ENCODE results near the gene FGFR3.

The FGFR3 gene

DNA sequence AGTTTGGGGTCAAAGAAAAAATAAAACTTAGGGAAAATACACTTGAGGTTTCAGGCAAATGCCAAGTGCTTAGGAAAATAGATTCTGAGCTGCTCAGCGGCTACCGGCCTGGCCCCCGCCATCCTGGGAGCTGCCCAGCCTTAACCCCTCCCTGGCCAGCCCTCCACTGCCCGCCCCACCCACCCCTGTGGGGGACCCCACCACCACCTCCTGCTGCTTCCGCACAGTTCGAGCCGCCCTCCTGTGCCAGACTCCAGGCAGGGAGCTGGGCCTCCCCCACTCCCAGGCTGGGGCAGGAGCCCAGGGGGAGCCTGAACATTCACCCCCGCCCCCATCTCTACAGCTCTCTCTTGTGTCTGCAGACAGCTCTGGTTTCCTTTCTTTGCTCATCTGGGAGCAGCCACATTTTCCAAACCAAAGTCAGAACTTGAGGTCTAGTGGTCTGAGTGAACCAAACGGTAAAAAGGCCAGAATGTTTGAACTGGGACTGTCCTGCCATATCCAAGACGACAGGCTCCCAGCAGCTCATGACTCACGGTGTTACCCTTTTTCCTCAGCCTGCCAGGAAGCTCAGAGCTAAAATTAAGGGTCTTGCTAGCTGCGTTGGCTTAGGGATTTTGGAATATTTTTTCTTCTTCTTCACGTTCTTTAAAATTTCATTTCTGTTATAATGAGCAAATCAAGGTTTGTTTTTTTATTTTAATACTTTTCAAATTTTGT, 4.7 kb upstream of the FGFR3 start:
- DNase-seq (ENCODE audit: low read depth) = no peak

DNA sequence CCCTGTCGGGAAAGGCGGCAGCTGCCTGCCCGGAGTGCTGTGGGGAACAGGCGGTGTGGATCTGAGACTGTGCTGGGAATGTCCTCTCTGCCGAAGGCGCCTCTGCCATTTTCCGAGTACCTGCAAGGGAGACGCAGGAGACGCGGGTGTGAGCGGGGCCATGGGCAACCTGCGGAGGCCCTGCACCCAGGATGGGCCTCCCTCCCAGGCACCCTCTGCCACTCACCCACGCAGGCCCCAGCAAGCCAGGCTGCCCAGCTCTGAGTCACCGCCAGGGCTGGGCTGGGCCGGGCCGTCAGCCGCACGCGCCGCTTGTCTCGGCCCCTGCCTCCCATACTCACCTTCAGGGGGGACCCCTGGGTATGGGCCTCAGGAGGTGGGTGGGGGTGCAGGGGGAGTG, 3.5 kb upstream of the FGFR3 start:
- no peak for DNase-seq (ENCODE audit: low read depth)

DNA sequence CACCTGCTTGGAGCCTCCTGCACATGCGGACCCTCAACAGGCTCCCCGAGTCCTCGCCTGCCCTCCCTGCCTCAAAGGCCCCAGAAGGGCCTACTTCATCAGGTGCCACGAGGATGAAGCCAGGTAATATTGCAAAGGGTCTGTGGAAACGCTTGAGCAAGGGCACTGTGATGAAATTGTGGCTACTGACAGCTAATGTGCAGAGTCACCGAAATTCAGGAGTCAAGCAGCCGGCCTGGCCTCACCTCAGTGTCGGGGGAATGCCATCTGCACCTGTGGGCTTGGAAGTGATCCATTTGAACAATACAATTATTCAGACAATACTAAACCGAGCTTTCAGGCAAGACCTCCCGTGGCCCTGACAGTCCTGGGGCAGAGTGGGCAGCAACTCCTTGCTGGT, 3.1 kb upstream of the FGFR3 start:
- no peak for DNase-seq (ENCODE audit: low read depth)

DNA sequence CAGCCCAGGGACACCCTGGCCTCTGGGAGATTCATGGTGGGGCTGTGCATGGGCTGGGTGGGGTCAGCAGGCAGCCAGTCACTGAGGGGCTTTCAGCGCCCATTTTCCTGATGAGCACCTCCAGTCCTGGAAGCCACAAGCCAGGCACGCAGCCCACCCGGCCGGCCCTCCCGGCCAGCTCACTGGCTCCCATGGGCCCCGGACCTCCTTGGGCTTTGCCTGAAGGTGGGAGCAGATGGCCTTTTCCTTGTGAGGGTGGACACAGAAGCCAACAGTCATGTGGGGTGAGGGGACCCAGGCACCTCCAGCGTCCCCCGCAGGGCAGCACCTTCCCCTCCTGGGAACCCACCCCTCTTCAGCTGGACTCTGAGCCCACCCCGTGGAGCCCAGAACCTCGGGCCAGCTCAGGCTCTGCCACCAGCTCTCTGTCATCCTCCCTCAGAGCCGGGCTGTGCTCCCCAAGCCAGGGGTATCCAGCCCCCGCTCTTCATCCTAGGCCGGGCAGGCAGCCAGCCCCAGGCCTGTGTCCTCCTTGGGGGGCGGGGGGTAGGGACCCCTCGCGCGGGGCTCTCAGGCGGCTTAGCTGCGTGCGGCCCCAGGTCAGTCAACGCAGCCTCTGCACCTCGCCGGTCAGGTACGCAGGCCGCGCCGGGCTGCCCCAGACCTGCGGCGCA, 798 bp upstream of the FGFR3 start:
- no peak for DNase-seq (ENCODE audit: low read depth)

DNA sequence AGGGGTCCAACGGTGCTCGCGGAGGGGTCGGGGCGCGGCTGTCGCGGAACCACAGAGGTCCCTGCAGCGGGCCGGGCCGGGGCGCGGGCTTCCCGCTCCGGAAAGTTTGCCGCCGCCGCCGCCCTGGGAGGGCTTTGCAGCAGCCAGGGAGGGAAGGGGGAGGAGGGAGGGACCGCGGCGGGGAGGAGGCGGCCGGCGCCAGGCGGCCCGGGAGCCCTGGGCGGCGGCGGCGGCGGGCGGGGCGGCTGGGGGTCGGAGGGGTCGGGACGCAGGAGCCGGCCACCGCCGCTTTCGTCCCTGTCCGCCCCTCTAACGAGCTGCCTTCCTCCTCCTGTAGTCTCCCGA, 375 bp downstream of the FGFR3 start:
- no peak for DNase-seq (ENCODE audit: low read depth)

DNA sequence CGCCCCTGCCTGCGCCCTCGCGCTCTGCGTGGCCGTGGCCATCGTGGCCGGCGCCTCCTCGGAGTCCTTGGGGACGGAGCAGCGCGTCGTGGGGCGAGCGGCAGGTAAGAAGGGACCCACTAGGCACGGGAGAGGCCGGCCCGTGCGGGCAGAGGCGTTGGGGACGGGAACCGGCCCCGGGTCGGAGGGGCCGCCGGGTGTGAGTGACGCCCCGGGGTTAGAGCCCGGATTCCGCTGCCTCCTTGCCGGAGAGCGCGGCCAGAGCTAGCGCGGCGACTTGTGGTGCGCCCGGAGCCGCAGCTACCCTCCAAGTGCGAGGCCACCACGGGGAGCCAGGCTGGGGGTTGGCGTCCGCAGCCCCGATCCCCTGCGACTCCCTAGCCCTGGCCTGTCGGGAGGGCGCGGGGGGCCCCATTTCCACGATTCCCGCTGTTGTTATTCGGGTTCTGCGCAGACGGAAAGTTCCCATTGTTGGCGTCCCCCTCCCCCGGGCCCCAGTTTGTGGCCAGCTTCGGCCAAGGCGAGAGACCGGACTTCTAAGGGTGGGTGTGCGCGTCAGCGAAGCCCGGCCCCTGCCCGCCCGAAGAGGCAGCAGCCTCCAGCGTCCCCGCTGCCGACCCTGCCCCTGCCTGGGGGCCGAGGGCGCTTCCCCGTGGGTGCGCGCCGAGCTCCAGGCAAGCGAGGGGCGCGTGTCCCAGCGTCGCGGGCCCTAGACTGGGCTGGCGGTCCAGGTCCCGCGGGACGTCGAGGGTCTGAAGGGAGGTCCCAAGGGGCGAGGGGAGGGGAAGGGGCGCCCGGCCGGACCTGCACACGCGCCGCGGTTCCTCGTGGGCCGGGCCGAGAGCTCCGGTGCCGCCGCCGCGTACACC, 1.1 kb downstream of the FGFR3 start:
- DNase-seq (ENCODE audit: low read depth) = no peak

DNA sequence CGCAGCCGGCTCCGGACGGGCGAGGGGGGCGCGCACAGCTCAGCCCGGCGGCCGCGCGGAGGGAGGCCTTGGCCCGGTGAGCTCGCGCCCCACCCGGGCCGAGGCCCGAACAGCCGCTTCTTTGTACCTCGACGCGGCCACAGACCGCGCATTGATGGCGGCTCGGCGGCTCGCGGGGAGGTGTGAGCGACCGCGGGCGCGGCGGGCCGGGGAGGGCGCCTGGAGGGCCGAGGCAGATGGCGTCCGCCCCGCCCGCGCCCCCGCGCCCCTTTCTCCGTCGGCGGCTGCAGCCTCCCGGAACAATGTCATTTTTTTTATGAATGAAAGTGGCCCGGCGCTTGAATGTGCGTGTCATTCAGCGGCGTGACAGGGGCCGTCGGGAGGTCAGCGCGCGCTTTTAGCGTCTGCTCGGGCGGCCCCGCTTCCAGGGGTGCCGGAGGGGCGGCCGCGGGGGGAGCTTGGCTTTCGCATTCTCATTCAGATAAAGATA, 1.8 kb downstream of the FGFR3 start:
- DNase-seq (ENCODE audit: low read depth) = no peak

DNA sequence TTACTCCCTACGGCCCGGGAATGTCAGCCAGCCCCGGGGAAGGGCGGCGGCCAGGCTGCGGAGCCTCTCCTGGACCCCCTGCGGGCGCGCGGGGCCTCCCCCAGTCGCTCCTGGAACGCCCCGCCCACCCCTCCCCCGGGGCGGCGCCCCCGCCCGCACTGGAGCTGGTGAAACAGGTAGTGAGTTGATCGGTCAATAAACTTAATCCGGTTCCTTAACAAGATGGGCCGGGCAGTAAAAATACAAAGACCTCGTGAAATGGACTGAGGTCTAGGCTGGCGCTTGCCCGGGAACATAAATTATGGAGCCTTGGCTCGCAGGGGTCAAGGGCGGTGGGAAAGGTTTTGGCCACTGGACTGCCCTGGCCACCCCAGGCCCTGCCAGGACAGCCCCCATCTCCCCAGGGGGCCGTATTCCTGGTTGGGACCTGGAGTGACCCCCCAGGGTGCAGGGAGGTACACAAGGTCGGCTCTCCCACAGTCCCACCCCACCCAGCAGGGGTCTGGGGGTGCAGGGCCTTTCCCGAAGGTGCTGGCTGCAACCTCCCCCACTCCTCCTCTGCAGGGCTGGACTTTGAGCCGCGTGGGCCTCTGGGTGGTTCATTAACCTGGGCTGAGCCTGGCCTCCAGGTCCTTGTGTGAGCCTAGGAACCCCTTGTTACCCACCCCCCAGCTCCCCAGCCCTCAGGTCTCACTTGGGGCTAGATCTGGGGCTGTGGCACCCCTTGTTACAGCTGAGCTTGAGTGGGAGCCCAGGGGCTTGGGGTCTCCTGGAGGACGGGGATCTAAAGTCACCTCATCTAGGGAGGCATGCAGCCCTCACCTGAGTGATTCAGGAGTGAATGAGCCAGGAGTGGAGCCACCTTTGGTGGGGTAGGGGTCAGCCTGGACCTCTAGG, 2.5 kb downstream of the FGFR3 start:
- no peak for DNase-seq (ENCODE audit: low read depth)

DNA sequence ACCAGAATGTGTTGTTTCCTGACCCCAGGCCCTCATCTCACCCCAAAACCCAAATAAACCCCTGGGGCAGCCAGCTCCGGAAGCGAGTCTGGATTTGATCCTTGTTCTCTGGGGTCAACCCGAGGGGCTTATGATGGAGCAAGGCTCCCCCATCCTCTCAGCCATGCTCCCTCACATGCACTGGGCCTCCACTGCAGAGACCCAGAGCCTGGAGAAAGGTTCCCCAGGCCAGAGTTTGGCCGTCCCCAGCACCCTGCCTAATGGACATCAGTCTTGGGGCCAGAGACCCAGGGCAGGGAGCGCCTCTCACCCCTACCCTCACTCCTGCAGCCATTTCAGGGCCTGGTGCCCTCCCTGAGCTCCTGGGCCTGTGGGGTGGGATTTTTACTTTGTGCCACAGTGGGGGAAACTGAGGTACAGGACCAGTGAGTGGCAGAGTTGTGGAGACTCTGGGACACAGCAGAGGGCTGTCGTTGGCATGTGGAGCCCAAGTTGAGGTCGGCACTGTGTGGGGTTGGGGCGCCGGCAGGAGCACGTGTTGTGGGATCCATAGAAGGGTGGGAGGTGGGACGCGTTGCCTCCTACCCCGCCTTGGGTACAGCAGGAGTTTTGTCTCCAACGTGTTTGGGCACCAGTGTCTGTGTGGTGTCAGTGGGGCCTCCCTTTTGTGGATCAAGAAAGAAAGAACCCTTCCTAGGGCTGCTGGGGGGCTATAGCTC, 3.6 kb downstream of the FGFR3 start:
- no peak for DNase-seq (ENCODE audit: low read depth)

DNA sequence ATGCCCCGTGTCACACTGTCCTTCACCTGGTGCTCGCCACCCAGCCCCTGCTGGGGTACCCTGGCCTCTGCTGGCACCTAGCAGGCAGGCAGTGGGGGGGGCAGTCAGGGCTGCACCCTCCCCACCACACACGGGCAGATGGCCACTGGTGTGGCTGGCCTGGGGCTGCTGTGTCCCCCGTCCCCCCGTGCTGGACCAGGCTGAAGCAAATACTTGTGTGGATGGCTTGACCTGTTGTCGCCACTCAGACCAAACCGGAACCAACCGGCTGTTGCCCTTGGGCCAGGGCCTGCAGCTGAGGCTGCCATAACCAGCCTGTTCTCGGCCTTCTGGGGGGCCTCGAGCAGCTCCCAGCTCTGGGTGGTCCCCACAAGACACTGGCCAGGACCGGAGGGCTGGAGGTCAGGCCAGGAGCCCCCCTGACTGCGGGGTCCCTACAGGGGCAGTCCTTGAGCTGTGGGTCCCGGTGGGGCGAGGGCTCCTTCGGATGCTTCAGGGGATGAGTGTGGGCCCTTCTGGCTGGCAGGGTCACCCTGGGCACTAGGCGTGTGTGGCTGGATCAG, 4.3 kb downstream of the FGFR3 start:
- DNase-seq (ENCODE audit: low read depth) = no peak

DNA sequence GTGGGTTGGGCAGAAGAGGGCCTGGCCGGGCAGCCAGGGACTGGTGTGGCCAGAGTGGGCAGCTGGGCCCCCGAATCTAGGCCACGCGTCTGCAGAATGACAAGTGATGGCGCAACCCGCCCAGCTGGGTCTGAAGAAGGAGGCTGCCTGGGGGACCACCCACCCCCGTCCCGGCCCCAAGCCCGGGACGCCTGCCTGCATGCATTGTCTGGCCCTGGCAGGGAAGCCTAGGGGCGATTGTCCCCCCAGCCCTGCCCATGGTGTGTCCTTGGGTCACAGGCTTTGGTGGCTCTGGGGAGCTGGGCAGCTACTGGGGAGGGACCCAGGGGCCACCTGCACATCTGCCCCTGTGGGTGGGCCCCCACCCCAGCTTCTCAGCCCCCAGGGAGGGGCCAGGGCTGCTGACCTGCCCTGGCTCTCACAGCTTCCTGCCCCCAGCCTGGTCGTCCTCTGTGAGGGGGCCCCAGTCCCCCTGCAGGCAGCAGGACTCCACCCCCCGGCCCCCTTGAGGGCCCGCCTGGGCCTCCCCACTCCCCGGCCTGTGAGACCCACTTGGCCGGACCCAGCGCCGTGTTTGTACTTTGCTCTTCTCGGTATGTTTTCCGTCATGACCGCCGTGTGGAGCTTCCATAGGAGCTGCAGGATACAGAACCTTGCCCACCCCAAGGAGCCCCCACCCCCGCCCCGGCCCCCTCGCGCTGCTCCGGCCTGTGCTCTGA, 4.9 kb downstream of the FGFR3 start:
- DNase-seq (ENCODE audit: low read depth) = no peak

DNA sequence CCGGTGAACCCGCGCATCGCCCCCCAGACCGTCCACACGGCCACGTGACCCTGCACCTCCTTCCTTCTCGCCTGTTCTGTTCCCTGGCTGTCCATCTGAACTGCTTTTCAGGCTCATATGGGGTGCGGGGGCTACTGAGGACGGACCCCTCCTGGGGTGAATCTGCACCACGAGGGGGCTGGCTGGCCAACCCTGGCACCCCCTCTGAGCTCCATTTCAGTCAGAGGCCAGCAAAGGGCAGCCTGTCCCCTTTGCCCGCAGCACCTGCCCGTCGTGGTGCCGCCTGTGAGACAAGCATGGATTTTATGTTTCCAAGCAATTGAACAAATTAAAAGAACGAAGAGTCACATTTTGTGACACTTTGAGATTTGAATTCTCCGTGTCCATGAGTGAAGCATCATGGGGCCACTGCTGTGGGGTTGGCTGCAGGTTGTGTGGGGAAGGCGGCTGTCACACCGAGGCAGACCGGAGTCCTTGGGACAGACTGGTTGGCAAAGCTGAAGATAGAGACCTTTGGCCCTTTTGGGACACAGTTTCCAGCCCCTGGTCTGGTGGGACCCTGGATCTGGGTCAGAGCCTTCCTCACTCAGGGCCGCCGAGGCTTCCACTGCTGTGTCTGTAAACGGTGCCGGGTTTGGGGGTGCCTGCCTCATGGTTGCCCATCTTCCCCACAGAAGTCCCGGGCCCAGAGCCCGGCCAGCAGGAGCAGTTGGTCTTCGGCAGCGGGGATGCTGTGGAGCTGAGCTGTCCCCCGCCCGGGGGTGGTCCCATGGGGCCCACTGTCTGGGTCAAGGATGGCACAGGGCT, 5.7 kb downstream of the FGFR3 start:
- no peak for DNase-seq (ENCODE audit: low read depth)

DNA sequence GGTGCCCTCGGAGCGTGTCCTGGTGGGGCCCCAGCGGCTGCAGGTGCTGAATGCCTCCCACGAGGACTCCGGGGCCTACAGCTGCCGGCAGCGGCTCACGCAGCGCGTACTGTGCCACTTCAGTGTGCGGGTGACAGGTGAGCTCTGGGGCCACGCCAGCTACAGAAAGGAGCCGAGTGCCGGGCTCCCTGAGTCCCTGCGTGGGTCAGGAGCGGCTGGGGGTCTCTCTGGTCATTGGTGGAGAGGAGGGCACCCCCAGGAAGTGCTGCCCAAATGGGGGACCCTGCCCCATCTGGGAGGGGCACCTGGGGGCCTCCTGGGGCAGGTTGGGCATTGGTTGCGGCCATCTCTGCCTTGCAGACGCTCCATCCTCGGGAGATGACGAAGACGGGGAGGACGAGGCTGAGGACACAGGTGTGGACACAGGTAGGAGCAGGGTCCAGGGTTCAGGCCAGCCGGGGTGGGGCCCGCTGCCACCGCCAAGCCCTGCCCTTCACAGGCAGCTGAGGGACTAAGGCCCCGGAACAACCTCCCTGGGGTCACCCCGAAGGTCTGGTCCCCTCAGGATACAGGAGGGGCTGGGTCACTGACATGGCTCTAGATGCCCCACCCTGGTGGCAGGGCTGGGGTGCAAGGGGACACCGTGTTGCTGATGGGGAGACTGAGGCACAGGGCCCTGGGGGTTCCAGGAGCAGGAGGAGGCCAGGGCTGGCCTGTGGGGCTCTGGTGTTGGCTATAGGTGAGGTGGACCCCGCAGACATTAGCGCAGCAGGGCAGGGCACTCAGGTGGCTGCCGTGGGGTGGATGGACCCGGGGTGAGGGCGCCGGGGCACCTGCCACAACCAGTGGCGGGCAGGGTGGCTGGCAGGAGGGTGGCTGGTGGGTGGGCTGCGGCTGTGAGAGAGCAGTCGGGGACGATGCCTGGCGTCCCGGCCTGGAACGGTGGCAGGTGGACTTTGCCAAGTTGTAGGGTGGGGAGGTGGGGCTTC, 6.6 kb downstream of the FGFR3 start:
- DNase-seq (ENCODE audit: low read depth) = no peak

DNA sequence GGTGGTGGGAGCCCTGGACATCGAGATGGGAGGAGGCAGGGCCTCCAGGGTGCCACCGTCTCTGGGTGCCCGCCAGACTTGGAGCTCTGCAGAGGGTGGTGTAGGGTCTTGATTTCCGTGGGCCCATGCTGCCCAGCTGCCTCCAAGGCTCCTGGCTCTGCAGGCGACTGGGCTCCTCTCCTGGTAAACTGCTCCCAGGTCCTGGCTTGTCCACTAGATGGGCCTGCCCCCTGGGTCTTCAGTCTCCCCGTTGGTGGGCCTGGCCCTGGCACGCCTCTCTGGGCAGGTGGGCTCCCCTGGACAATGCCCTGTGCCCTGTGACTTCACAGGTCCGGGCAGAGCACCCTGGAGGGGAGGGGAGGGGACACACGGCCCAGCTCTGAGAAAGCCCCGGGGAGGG, 7.7 kb downstream of the FGFR3 start:
- DNase-seq (ENCODE audit: low read depth) = no peak

DNA sequence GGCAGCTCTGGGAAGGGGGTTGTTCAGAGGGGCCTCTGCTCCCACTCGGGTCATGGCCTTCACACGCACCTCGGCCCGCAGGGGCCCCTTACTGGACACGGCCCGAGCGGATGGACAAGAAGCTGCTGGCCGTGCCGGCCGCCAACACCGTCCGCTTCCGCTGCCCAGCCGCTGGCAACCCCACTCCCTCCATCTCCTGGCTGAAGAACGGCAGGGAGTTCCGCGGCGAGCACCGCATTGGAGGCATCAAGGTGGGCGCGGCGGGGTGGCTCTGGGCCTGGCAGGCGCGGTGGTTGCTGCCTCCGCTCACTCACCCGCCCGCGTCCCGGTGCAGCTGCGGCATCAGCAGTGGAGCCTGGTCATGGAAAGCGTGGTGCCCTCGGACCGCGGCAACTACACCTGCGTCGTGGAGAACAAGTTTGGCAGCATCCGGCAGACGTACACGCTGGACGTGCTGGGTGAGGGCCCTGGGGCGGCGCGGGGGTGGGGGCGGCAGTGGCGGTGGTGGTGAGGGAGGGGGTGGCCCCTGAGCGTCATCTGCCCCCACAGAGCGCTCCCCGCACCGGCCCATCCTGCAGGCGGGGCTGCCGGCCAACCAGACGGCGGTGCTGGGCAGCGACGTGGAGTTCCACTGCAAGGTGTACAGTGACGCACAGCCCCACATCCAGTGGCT, 8.3 kb downstream of the FGFR3 start:
- DNase-seq (ENCODE audit: low read depth) = no peak

DNA sequence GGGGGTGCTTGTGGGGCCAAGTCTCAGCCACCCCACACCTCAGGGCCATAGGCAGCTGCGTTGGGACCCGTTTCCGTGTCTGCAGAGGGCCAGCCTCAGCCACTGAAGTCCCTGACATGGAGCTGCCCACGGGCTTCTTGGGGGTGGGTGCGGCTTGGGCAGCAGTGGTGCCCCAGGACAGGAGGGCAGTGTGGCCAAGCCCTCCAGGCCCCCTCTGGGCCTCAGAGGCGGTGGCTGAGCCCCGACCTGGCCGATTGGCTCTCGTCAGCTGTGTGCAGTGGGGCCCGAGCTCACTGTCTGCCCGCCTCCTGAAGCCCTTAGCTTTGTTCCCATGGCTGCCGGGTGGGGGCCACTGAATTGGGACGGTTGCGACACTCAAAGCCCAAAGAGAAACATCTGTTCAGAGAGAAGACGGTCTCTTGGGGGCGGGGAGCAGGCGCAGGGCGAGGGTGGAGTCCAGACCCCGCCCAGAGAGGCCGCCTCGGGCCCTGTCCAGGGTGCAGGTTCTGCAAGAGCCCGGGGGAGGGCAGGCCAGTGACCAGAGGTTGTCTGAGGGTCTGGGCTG, 9.1 kb downstream of the FGFR3 start:
- no peak for DNase-seq (ENCODE audit: low read depth)

Measured in amniotic epithelial cell (primary cell).